ENCODE data around the gene HIP1R.
A peak's percentile ranks its signal among the peaks of the same experiment; 100 is the strongest.

The HIP1R gene

DNA sequence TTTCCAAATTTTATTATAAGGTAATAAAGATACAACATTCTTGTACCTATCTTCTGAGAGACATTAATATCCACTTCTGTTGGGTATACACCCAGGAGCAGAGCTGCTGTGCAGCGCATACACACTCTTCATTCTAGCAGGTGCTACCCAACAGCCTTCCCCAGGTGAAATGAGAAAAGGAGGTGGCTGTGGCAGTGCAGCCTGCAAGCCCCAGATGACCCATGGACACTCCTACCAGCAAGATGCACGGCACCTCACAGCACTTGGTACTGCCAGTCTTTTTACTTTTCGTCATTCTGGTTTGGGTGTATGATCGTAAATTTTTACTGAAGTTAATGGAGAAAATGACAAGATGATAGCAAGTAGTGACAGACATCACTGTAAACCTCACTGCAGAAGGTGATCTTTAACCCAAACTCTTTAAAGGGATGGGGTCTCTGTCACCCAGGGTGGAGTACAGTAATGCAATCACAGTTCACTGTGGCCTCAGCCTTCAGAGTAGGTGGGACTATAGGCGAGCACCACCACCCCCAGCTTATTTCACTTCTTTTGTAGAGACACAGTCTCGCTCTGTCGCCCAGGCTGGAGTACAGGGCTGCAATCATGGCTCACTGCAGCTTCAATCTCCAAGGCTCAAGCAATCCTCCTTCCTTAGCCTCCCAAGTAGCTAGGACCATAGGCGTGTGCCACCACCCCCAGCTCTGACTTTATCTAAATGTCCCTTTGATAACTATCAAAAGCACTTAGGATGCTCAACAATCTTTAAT lies 34.1 kb downstream of the HIP1R start:
- no peak overlapping the region for H3K4me3 ChIP-seq (ENCODE audit: low read depth, low read length)
- TF ChIP-seq, protein P1, sequence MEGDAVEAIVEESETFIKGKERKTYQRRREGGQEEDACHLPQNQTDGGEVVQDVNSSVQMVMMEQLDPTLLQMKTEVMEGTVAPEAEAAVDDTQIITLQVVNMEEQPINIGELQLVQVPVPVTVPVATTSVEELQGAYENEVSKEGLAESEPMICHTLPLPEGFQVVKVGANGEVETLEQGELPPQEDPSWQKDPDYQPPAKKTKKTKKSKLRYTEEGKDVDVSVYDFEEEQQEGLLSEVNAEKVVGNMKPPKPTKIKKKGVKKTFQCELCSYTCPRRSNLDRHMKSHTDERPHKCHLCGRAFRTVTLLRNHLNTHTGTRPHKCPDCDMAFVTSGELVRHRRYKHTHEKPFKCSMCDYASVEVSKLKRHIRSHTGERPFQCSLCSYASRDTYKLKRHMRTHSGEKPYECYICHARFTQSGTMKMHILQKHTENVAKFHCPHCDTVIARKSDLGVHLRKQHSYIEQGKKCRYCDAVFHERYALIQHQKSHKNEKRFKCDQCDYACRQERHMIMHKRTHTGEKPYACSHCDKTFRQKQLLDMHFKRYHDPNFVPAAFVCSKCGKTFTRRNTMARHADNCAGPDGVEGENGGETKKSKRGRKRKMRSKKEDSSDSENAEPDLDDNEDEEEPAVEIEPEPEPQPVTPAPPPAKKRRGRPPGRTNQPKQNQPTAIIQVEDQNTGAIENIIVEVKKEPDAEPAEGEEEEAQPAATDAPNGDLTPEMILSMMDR (IDR thresholded peaks at IDR 0.05; ENCODE audit: borderline replicate concordance, insufficient read depth, low read depth, low read length): no peak

DNA sequence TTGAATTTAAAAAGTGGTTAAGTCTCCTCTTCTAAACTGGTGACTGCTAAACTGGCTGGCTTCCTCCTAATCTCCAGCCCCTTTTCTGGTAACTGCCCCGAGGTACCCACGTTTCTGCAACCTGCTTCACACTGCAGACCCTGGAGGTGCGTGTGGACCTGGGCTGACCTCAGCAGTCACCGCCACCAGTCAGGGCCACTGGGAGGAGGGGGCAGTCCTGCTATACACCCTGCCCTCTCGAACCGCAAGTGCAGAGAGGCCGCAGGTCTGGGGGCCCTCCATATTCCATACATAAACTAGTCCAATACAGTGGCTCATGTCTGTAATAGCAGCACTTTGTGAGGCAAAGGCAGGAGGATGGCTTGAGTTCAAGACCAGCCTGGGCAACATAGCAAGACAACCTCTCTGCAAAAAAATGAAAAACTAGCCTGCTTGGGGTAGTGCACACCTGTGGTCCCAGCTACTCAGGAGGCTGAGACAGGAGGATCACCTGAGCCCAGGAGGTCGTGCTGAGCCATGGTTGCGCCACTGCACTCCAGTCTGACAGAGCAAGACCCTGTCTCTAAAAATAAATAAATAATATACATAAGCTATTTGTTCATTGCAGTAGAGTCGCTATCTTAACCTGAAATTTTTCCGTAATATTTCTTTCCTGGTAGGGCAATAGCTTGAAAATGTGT lies 35.0 kb downstream of the HIP1R start:
- no peak overlapping the region for H3K4me3 ChIP-seq (ENCODE audit: low read depth, low read length)
- TF ChIP-seq, protein P1 (IDR thresholded peaks at IDR 0.05; ENCODE audit: borderline replicate concordance, insufficient read depth, low read depth, low read length): no peak

DNA sequence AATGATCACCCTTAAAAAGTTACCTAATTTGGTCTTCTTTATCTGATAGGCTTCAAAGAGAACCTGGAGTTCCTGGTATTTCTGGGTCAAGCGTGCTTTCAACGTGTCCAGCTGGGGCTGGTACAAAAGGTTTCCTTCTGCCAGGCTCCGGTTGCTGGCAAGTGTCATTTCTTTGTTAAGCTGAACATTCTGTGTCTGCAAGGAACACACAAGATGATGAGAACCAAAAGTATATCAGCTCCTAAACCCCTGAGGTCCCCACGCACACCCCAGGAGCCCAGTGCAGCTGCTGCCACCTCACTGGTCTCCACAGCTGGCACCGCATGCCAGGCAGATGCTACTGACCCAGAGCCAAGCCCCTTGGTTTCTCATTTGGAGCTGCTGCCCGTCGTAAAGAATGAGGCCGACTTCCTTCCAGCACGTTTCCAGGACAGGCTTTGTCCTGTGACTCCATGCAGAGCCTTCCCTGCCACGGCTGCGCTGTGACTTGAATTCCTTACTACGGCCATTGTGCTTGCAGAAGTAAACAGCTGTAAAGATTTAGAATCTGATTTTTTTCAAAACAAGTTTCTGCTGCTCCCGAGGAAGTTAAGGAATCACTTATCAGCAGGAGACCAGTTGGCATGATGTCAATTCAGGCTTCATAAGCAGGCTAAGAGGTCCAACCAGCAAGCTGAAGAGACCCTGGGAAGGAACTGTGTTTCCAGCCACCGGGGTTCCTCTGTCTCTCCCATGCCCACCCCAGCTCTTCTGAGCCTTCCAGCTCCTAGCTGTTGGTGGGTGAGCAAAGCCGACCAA lies 35.8 kb downstream of the HIP1R start:
- TF ChIP-seq, protein P1 (IDR thresholded peaks at IDR 0.05; ENCODE audit: borderline replicate concordance, insufficient read depth, low read depth, low read length): no peak
- H3K4me3 ChIP-seq (ENCODE audit: low read depth, low read length): no peak overlapping the region

DNA sequence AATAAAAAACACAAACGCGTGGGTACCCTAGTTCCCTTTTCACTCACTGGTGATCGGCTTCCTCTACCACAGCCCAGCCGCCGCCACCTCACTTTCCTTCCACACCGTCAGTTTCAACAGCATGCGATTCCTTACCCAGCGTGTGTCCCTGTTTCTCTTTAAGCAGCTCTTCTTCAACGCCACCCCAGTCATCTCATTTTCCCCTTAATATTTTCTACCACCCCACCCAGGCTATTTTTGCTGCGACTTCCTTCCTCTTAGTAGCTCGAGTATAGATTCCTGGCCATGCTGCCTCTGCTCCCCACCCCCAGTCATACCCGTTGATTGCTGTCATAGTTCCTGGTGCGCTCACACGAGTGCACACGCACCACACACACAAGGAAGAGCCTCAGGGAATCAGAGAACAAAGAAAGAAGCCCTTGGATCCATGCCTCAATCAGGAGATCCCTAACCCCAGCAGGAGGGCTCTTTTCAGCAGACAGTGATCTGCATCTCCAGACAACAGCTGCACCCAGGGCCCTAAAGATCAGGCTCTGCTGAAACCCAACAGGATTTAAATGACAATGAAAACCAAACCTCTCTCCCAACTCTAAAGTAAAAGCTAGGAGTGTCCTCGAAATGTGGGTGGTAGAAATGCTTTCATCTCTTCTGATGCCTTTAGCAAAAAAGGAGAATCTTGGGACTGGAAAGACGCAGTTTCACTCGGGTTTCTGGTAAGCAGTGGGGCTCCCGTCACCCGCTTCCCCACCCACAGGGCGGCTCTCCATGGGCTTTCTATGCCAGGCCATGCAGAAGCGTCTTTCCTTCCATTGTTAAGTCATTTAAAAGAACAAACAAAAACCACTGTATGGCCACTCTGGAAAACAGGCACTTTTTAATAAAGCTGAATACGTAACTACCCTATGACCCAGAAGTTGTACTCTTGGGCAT lies 36.9 kb downstream of the HIP1R start:
- peak overlapping the region; percentile 33 for H3K4me3 ChIP-seq (ENCODE audit: low read depth, low read length)
- TF ChIP-seq, protein P1 (IDR thresholded peaks at IDR 0.05; ENCODE audit: borderline replicate concordance, insufficient read depth, low read depth, low read length): no peak

DNA sequence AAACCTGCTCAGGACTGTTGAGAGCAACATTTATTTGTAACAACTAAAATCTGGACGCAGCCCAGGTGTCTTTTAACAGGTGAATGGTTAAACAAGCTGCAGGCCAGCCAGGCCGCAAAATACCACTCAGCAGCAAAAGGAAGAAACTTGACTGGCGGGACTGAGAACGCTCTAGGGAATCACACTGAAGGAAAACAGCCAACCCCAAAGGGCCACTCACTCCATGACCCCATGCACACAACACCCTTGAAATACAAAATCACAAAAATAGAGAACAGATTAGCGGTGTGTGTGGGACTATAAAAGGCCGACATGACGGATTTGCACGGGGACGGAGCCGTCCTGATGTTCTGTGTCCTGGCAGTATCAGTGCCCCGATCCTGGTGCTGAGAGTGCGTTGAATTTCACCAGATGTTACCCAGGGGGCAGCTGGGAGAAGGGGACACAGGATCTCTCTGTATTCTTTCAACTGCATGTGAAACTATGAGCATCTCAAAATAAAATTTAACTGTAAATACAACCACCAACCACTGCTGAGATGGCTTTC lies 37.6 kb downstream of the HIP1R start:
- H3K4me3 ChIP-seq (ENCODE audit: low read depth, low read length): no peak overlapping the region
- TF ChIP-seq, protein P1 (IDR thresholded peaks at IDR 0.05; ENCODE audit: borderline replicate concordance, insufficient read depth, low read depth, low read length): no peak

DNA sequence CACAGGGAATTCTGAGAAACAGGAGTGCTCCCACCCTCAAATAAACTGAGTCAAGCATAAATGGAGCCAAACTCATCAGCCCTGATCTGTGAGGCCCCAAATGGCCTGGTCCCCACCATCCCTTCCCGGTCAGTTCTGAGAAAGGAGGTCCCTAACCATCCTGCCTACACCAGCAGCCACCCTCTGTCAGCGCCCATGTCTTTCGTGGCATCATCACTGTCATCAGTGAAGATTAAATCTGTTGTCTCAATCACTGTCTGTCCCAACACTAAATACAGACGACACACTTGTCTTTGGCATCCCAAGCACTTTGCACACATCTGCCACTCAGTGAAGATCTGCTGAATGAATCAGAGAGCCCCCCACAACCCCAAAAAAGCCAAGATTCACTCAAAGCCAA lies 38.3 kb downstream of the HIP1R start:
- TF ChIP-seq, protein P1 (IDR thresholded peaks at IDR 0.05; ENCODE audit: borderline replicate concordance, insufficient read depth, low read depth, low read length): no peak
- no peak overlapping the region for H3K4me3 ChIP-seq (ENCODE audit: low read depth, low read length)

Measured in GM12875 (cell line).